ENCODE data around the gene PTPN1. TPM values are rescaled to one million over a fixed set of nuclear protein-coding genes. Genes with fewer than 3 reads are reported as not detected.

PTPN1 gene
- total and polyA plus RNA-seq, 2 experiments from 2014 or later, result 16.9 to 26.4 TPM

DNA sequence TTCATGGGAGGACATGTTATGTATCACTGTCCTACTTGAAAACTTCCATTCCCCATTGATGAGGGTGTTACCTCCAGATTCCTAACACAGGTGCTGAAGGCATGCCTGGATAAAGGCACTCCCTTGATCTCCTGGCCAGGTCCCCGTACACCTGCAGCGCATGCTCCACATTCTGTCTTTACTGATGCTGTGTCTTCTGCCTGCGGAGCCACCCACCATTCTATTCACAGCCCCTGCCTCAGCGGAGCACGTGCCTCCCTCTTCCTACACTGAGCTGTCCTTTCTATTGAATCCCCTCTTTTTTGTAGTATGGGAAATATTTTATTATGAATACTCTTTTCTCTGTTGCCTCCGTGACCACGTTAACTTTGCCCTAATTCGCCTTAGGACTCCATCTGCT, 25.0 kb downstream of the PTPN1 start:
- no peak; the same call in 1 of the 3 replicates for ATAC-seq
- Mint-ChIP-seq H3K27ac (peak overlapping the region; percentile 48; the same call in 1 of the 2 replicates), H3K4me3 (no peak overlapping the region), H3K4me1 (peaks cover 2% of the 10 kb centered on the region; the same call in 1 of the 3 replicates), H3K27me3 (ENCODE audit: insufficient read depth, low read depth, poor library complexity) (peaks cover 5% of the 10 kb centered on the region), H3K9me3 (no peaks in the 10 kb centered on the region), H3K36me3 (ENCODE audit: low read depth) (no peaks in the 10 kb centered on the region; the same call in 2 of the 3 replicates)
- Histone ChIP-seq H3K4me2 (no peak overlapping the region), H2AFZ (no peak overlapping the region), H3K9me2 (ENCODE audit: insufficient read depth) (no peaks in the 10 kb centered on the region), H3K4me1 (ENCODE audit: insufficient read depth) (no peaks in the 10 kb centered on the region), H4K20me1 (replicated peaks; ENCODE audit: insufficient read depth) (peaks cover 11% of the 10 kb centered on the region; the same call in 1 of the 2 replicates), H3K79me2 (replicated peaks; ENCODE audit: insufficient read depth) (peaks cover 94% of the 10 kb centered on the region), H3K36me3 (ENCODE audit: insufficient read depth) (no peaks in the 10 kb centered on the region), H3K27ac (ENCODE audit: low read depth) (no peak overlapping the region), H3F3A (replicated peaks; ENCODE audit: low read depth) (no peaks in the 10 kb centered on the region), H3K4me3 (no peak overlapping the region), H3K27me3 (ENCODE audit: insufficient read depth) (no peaks in the 10 kb centered on the region)
- TF ChIP-seq JUNB (IDR thresholded peaks at IDR 0.05; ENCODE audit: unreplicated experiment) (no peak), CREB1 (CRISPR knock-in tag; IDR thresholded peaks at IDR 0.05; ENCODE audit: low read depth) (no peak), EZH2phosphoT487 (IDR thresholded peaks at IDR 0.05; ENCODE audit: unreplicated experiment) (no peak), STAT1 (IDR thresholded peaks at IDR 0.05; ENCODE audit: unreplicated experiment) (no peak), ZNF114 (CRISPR knock-in tag; IDR thresholded peaks at IDR 0.05) (no peak), POLR2AphosphoS5 (IDR thresholded peaks at IDR 0.05; ENCODE audit: low read depth) (no peak), EZH2 (IDR thresholded peaks at IDR 0.05; ENCODE audit: low read depth, unreplicated experiment) (no peak), ZNF331 (CRISPR knock-in tag; IDR thresholded peaks at IDR 0.05; ENCODE audit: low read depth) (no peak), NANOG (IDR thresholded peaks at IDR 0.05; ENCODE audit: borderline replicate concordance) (no peak)
- TF ChIP-seq, protein P1, sequence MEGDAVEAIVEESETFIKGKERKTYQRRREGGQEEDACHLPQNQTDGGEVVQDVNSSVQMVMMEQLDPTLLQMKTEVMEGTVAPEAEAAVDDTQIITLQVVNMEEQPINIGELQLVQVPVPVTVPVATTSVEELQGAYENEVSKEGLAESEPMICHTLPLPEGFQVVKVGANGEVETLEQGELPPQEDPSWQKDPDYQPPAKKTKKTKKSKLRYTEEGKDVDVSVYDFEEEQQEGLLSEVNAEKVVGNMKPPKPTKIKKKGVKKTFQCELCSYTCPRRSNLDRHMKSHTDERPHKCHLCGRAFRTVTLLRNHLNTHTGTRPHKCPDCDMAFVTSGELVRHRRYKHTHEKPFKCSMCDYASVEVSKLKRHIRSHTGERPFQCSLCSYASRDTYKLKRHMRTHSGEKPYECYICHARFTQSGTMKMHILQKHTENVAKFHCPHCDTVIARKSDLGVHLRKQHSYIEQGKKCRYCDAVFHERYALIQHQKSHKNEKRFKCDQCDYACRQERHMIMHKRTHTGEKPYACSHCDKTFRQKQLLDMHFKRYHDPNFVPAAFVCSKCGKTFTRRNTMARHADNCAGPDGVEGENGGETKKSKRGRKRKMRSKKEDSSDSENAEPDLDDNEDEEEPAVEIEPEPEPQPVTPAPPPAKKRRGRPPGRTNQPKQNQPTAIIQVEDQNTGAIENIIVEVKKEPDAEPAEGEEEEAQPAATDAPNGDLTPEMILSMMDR (conservative IDR thresholded peaks at IDR 0.05; ENCODE audit: low read depth in 2 of 2), result no peak
- TF ChIP-seq, protein P2, sequence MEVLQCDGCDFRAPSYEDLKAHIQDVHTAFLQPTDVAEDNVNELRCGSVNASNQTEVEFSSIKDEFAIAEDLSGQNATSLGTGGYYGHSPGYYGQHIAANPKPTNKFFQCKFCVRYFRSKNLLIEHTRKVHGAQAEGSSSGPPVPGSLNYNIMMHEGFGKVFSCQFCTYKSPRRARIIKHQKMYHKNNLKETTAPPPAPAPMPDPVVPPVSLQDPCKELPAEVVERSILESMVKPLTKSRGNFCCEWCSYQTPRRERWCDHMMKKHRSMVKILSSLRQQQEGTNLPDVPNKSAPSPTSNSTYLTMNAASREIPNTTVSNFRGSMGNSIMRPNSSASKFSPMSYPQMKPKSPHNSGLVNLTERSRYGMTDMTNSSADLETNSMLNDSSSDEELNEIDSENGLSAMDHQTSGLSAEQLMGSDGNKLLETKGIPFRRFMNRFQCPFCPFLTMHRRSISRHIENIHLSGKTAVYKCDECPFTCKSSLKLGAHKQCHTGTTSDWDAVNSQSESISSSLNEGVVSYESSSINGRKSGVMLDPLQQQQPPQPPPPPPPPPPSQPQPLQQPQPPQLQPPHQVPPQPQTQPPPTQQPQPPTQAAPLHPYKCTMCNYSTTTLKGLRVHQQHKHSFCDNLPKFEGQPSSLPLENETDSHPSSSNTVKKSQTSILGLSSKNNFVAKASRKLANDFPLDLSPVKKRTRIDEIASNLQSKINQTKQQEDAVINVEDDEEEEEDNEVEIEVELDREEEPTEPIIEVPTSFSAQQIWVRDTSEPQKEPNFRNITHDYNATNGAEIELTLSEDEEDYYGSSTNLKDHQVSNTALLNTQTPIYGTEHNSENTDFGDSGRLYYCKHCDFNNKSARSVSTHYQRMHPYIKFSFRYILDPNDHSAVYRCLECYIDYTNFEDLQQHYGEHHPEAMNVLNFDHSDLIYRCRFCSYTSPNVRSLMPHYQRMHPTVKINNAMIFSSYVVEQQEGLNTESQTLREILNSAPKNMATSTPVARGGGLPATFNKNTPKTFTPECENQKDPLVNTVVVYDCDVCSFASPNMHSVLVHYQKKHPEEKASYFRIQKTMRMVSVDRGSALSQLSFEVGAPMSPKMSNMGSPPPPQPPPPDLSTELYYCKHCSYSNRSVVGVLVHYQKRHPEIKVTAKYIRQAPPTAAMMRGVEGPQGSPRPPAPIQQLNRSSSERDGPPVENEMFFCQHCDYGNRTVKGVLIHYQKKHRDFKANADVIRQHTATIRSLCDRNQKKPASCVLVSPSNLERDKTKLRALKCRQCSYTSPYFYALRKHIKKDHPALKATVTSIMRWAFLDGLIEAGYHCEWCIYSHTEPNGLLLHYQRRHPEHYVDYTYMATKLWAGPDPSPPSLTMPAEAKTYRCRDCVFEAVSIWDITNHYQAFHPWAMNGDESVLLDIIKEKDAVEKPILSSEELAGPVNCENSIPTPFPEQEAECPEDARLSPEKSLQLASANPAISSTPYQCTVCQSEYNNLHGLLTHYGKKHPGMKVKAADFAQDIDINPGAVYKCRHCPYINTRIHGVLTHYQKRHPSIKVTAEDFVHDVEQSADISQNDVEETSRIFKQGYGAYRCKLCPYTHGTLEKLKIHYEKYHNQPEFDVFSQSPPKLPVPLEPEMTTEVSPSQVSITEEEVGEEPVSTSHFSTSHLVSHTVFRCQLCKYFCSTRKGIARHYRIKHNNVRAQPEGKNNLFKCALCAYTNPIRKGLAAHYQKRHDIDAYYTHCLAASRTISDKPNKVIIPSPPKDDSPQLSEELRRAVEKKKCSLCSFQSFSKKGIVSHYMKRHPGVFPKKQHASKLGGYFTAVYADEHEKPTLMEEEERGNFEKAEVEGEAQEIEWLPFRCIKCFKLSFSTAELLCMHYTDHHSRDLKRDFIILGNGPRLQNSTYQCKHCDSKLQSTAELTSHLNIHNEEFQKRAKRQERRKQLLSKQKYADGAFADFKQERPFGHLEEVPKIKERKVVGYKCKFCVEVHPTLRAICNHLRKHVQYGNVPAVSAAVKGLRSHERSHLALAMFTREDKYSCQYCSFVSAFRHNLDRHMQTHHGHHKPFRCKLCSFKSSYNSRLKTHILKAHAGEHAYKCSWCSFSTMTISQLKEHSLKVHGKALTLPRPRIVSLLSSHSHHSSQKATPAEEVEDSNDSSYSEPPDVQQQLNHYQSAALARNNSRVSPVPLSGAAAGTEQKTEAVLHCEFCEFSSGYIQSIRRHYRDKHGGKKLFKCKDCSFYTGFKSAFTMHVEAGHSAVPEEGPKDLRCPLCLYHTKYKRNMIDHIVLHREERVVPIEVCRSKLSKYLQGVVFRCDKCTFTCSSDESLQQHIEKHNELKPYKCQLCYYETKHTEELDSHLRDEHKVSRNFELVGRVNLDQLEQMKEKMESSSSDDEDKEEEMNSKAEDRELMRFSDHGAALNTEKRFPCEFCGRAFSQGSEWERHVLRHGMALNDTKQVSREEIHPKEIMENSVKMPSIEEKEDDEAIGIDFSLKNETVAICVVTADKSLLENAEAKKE (CRISPR knock-in tag; IDR thresholded peaks at IDR 0.05), result no peak
- TF ChIP-seq, protein P3, sequence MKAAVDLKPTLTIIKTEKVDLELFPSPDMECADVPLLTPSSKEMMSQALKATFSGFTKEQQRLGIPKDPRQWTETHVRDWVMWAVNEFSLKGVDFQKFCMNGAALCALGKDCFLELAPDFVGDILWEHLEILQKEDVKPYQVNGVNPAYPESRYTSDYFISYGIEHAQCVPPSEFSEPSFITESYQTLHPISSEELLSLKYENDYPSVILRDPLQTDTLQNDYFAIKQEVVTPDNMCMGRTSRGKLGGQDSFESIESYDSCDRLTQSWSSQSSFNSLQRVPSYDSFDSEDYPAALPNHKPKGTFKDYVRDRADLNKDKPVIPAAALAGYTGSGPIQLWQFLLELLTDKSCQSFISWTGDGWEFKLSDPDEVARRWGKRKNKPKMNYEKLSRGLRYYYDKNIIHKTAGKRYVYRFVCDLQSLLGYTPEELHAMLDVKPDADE (IDR thresholded peaks at IDR 0.05), result no peak
- TF ChIP-seq, protein P4, sequence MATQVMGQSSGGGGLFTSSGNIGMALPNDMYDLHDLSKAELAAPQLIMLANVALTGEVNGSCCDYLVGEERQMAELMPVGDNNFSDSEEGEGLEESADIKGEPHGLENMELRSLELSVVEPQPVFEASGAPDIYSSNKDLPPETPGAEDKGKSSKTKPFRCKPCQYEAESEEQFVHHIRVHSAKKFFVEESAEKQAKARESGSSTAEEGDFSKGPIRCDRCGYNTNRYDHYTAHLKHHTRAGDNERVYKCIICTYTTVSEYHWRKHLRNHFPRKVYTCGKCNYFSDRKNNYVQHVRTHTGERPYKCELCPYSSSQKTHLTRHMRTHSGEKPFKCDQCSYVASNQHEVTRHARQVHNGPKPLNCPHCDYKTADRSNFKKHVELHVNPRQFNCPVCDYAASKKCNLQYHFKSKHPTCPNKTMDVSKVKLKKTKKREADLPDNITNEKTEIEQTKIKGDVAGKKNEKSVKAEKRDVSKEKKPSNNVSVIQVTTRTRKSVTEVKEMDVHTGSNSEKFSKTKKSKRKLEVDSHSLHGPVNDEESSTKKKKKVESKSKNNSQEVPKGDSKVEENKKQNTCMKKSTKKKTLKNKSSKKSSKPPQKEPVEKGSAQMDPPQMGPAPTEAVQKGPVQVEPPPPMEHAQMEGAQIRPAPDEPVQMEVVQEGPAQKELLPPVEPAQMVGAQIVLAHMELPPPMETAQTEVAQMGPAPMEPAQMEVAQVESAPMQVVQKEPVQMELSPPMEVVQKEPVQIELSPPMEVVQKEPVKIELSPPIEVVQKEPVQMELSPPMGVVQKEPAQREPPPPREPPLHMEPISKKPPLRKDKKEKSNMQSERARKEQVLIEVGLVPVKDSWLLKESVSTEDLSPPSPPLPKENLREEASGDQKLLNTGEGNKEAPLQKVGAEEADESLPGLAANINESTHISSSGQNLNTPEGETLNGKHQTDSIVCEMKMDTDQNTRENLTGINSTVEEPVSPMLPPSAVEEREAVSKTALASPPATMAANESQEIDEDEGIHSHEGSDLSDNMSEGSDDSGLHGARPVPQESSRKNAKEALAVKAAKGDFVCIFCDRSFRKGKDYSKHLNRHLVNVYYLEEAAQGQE (IDR thresholded peaks at IDR 0.05; ENCODE audit: unreplicated experiment), result no peak
- DNase-seq (ENCODE audit: low spot score), result no peak

All from GM23338 (cell line).